A549 (cell line): ENCODE measurements around the gene SCRN1. TPM values are rescaled to one million over a fixed set of nuclear protein-coding genes. Genes with fewer than 3 reads are reported as not detected.

ENCODE experiments used
- ATAC-seq, 2 experiments: fragments of 200-7000 bp in 1 of 2; fragments of >200 bp in 1 of 2; cut with Nextera tagmentation in 1 of 2; cut with Tn5 transposase in 1 of 2; 3 replicates each; pipeline versions ENCODE4 v1.8.0 to v1.9.1; 2018 to 2020; ENCODE audit warnings: mild to moderate bottlenecking in 1 of 2, moderate library complexity in 1 of 2
- CTCF ChIA-PET: fragments of 300-600 bp; sonication (Branson Sonifier 250); formaldehyde crosslinking; extraction: SDS; loops from one replicate; lab custom pipeline; 2021; ENCODE audit warnings: antibody characterized with exemption, inconsistent platforms; lab: Yijun Ruan, JAX
- POLR2A ChIA-PET: fragments of 350-600 bp; formaldehyde crosslinking; extraction: SDS; loops from one replicate; lab custom pipeline; 2021; ENCODE audit warnings: antibody characterized with exemption, inconsistent platforms; lab: Yijun Ruan, JAX
- DNase-seq, 2 experiments: peaks; one replicate each; pipeline versions ENCODE4 v3.0.0 to v3.0.0-alpha.2; 2011 to 2016; ENCODE audit warnings: low read depth in 1 of 2, low spot score in 1 of 2
- FAIRE-seq: peaks from 2 replicates; lab custom pipeline; 2011; peaks lifted over from hg19 to GRCh38; lab: Jason Lieb, UNC
- H3K27ac ChIP-seq, 2 experiments: fragments of >200 bp; sonication (Bioruptor Twin); formaldehyde crosslinking; 3 replicates each; pipeline ENCODE4 v1.5.1; 2016 to 2017
- H3K4me1 ChIP-seq: fragments of >200 bp; sonication (Bioruptor Twin); formaldehyde crosslinking; 3 replicates; pipeline ENCODE4 v1.6.1; 2016
- H3K4me2 ChIP-seq: fragments of >200 bp; sonication (Bioruptor Twin); formaldehyde crosslinking; 3 replicates; pipeline ENCODE4 v1.6.1; 2016
- H3K4me3 ChIP-seq: fragments of >200 bp; sonication (Bioruptor Twin); formaldehyde crosslinking; 3 replicates; pipeline ENCODE4 v1.5.1; 2016
- H3K9me3 ChIP-seq: fragments of >200 bp; sonication (Bioruptor Twin); formaldehyde crosslinking; 3 replicates; pipeline ENCODE4 v1.6.1; 2016
- ATOH8 ChIP-seq: fragments of 250-450 bp; sonication (Bioruptor Pico); IDR thresholded peaks from 2 replicates; pipeline ENCODE4 v1.5.0; 2020; ENCODE audit warnings: low read depth, mild to moderate bottlenecking, moderate library complexity
- CTCF ChIP-seq: fragments of >200 bp; sonication (Bioruptor Twin); formaldehyde crosslinking; IDR thresholded peaks from 3 replicates; pipeline ENCODE4 v1.5.1; 2016
- EHMT2 ChIP-seq: fragments of 200-600 bp; sonication (generic); IDR thresholded peaks from 2 replicates; pipeline ENCODE4 v1.6.1; 2016; ENCODE audit warnings: antibody characterized with exemption, low read depth, mild to moderate bottlenecking, moderate library complexity
- ELK1 ChIP-seq: fragments of 150-350 bp; IDR thresholded peaks from 2 replicates; pipeline ENCODE4 v1.6.1; 2014; ENCODE audit warnings: low read depth, mild to moderate bottlenecking, low read length
- HMGXB4 ChIP-seq: fragments of 250-450 bp; sonication (Bioruptor Pico); IDR thresholded peaks from 2 replicates; pipeline ENCODE4 v1.5.0; 2021; ENCODE audit warnings: mild to moderate bottlenecking, moderate library complexity, borderline replicate concordance
- JUNB ChIP-seq: fragments of >200 bp; sonication (Bioruptor Twin); formaldehyde crosslinking; IDR thresholded peaks from 2 replicates; pipeline ENCODE4 v1.6.1; 2016
- KDM1A ChIP-seq: fragments of 200-600 bp; sonication (generic); IDR thresholded peaks from 2 replicates; pipeline ENCODE4 v1.6.1; 2016; ENCODE audit warnings: low read depth, mild to moderate bottlenecking
- MYC ChIP-seq: IDR thresholded peaks from 2 replicates; pipeline ENCODE4 v1.6.1; 2012; ENCODE audit warnings: mild to moderate bottlenecking, inconsistent platforms, low read length, improper control_type of control experiment, borderline replicate concordance
- POLR2A ChIP-seq: IDR thresholded peaks from 2 replicates; pipeline ENCODE4 v1.6.1; 2012; ENCODE audit warnings: mild to moderate bottlenecking, low read length
- RAD21 ChIP-seq, 2 experiments: fragments of >200 bp in 1 of 2; sonication (Bioruptor Twin) in 1 of 2; formaldehyde crosslinking in 1 of 2; IDR thresholded peaks in 1 of 2; conservative IDR thresholded peaks in 1 of 2; 2 replicates in 1 of 2; 3 replicates in 1 of 2; pipeline ENCODE4 v1.6.1; 2012 to 2018; ENCODE audit warnings: inconsistent platforms in 1 of 2
- RCOR1 ChIP-seq: fragments of 150-350 bp; IDR thresholded peaks from 2 replicates; pipeline ENCODE4 v1.6.1; 2014; ENCODE audit warnings: antibody characterized with exemption, low read length, low read depth
- RFX5 ChIP-seq: fragments of 450-650 bp; IDR thresholded peaks from 2 replicates; pipeline ENCODE4 v1.7.1; 2014; ENCODE audit warnings: antibody characterized with exemption, mild to moderate bottlenecking, moderate library complexity
- TP53 ChIP-seq: fragments of 250-450 bp; sonication (Bioruptor Pico); IDR thresholded peaks from 2 replicates; pipeline ENCODE4 v1.5.0; 2021; ENCODE audit warnings: mild to moderate bottlenecking, moderate library complexity
- WGBS: methylation state at CpG from one replicate; pipeline ENCODE4 v1.1.6; 2017; ENCODE audit errors: missing lambda C conversion rate; 5-methylcytosine and 5-hydroxymethylcytosine counted together
- polyA plus RNA-seq, 4 experiments: library from polyadenylated mRNA; depleted of rRNA in 3 of 4; stranded (reverse); fragments of >200 nt; fragmentation: RNase III in 1 of 4; extraction: RNeasy Plus Mini Kit Qiagen cat#74134 plus additional on column Dnase treatment in 1 of 4; gene quantifications; 2 replicates in 3 of 4; 3 replicates in 1 of 4; pipeline ENCODE4 v1.2.3, GENCODE V29; 2011 to 2017
- TF ChIP-seq, protein P1 (sequence below): IDR thresholded peaks from 2 replicates; pipeline ENCODE4 v1.6.1; 2012; ENCODE audit warnings: low read depth, borderline replicate concordance
- TF ChIP-seq, protein P2 (sequence below): fragments of 200-600 bp; sonication (generic); IDR thresholded peaks from 2 replicates; pipeline ENCODE4 v1.6.1; 2016; ENCODE audit warnings: antibody characterized with exemption, mild to moderate bottlenecking, moderate library complexity

The SCRN1 gene
- polyA plus RNA-seq, 2 of the 4 experiments (the other 2 are of a cell fraction): 49.7 to 88.9 TPM

- peak overlapping the region; percentile 10; the same call in 1 of the 3 replicates for H3K4me2 ChIP-seq
- H3K4me1 ChIP-seq: peaks cover 15% of the 10 kb centered on the region; the same call in 2 of the 3 replicates
- CTCF ChIA-PET: interaction anchor here (1.0 kb wide), 2 partner anchors 17 to 45 kb away, joined by 3 read pairs; no protein-coding TSS in a partner anchor
- FAIRE-seq (no peak), ATAC-seq (peak in 1 of 2 experiments; percentile 40; a peak in 2 of 6 replicates), DNase-seq (peak in 1 of 2 experiments; percentile 16)
- no peak overlapping the region for H3K4me3 ChIP-seq
- 92% methylated on average over 1 of the region's 1 CpG for WGBS
- H3K9me3 ChIP-seq: no peaks in the 10 kb centered on the region
- TF ChIP-seq RFX5 (no peak), HMGXB4 (CRISPR knock-in tag) (no peak), JUNB (no peak), RAD21 (conservative IDR thresholded peaks at IDR 0.05 in 1 of 2, IDR thresholded peaks at IDR 0.05 in 1 of 2) (no peak), TP53 (CRISPR knock-in tag) (no peak), ATOH8 (no peak), EHMT2 (no peak), RCOR1 (no peak), ELK1 (no peak), POLR2A (no peak), MYC (no peak)
- TF ChIP-seq, protein P1, sequence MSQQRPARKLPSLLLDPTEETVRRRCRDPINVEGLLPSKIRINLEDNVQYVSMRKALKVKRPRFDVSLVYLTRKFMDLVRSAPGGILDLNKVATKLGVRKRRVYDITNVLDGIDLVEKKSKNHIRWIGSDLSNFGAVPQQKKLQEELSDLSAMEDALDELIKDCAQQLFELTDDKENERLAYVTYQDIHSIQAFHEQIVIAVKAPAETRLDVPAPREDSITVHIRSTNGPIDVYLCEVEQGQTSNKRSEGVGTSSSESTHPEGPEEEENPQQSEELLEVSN: no peak
- TF ChIP-seq, protein P2, sequence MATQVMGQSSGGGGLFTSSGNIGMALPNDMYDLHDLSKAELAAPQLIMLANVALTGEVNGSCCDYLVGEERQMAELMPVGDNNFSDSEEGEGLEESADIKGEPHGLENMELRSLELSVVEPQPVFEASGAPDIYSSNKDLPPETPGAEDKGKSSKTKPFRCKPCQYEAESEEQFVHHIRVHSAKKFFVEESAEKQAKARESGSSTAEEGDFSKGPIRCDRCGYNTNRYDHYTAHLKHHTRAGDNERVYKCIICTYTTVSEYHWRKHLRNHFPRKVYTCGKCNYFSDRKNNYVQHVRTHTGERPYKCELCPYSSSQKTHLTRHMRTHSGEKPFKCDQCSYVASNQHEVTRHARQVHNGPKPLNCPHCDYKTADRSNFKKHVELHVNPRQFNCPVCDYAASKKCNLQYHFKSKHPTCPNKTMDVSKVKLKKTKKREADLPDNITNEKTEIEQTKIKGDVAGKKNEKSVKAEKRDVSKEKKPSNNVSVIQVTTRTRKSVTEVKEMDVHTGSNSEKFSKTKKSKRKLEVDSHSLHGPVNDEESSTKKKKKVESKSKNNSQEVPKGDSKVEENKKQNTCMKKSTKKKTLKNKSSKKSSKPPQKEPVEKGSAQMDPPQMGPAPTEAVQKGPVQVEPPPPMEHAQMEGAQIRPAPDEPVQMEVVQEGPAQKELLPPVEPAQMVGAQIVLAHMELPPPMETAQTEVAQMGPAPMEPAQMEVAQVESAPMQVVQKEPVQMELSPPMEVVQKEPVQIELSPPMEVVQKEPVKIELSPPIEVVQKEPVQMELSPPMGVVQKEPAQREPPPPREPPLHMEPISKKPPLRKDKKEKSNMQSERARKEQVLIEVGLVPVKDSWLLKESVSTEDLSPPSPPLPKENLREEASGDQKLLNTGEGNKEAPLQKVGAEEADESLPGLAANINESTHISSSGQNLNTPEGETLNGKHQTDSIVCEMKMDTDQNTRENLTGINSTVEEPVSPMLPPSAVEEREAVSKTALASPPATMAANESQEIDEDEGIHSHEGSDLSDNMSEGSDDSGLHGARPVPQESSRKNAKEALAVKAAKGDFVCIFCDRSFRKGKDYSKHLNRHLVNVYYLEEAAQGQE: no peak
- TF ChIP-seq, all 56 proteins: peak for 0
- POLR2A ChIA-PET: no interaction called here
- no peak overlapping the region for H3K27ac ChIP-seq
Measured at GRCh38 chr7:30019960-30020359, 30.4 kb upstream of the SCRN1 start.

DNA sequence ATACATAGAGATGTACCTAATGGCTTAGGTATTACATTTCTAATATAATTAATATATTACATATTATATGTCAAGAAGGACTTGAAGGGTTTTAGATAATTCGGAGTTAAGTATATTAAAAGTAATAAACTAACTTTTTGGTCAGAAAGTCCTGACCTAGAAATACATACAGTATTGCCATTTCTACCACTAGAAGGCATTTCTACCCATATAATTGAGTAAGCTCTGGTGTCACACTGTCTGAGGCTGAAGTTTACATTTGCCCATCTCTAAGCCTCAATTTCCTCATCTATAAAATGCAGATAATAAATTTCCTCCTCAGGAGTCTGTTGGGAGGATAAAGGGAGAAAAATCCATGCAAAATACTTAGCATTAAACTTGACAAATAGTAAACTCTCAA lies 29.8 kb upstream of the SCRN1 start:
- WGBS: 49% methylated on average over 1 of the region's 1 CpG
- no peaks in the 10 kb centered on the region for H3K9me3 ChIP-seq
- ATAC-seq: peak in 1 of 2 experiments; percentile 65; a peak in 2 of 6 replicates
- no peak overlapping the region for H3K27ac ChIP-seq
- ChIA-PET CTCF (interaction anchor here (1.0 kb wide), 2 partner anchors 17 to 45 kb away, joined by 3 read pairs; no protein-coding TSS in a partner anchor), POLR2A (no interaction called here)
- TF ChIP-seq CTCF (0 out of 3 replicates have a peak, but pooled peaks have one; percentile 8), KDM1A (no peak)
- TF ChIP-seq, all 56 proteins: peak for 1
- no peak for DNase-seq
- FAIRE-seq: no peak
- Histone ChIP-seq H3K4me1 (peaks cover 15% of the 10 kb centered on the region; the same call in 2 of the 3 replicates), H3K4me3 (no peak overlapping the region), H3K4me2 (no peak overlapping the region)
